ENCODE measurements around the gene AMFR.

The AMFR gene

GRCh38 chr16:56330476-56330875 is 94.9 kb downstream of the AMFR start:
- DNase-seq (ENCODE audit: low read depth): no peak

- no peak for DNase-seq (ENCODE audit: low read depth)
Observed at GRCh38 chr16:56329887-56330286, 95.5 kb downstream of the AMFR start.

GRCh38 chr16:56328276-56329022 is 96.9 kb downstream of the AMFR start:
- no peak for DNase-seq (ENCODE audit: low read depth)

- no peak for DNase-seq (ENCODE audit: low read depth)
Observed at GRCh38 chr16:56327929-56328258, 97.5 kb downstream of the AMFR start.

- no peak for DNase-seq (ENCODE audit: low read depth)
Observed at GRCh38 chr16:56327071-56327928, 98.0 kb downstream of the AMFR start.

GRCh38 chr16:56325956-56326355 is 99.4 kb downstream of the AMFR start:
- DNase-seq (ENCODE audit: low read depth): no peak

GRCh38 chr16:56324406-56324805 is 100.9 kb downstream of the AMFR start:
- DNase-seq (ENCODE audit: low read depth): no peak

- DNase-seq (ENCODE audit: low read depth): no peak
Observed at GRCh38 chr16:56321571-56321970, 103.8 kb downstream of the AMFR start.

GRCh38 chr16:56320811-56321558 is 104.4 kb downstream of the AMFR start:
- no peak for DNase-seq (ENCODE audit: low read depth)

GRCh38 chr16:56320056-56320455 is 105.3 kb downstream of the AMFR start:
- no peak for DNase-seq (ENCODE audit: low read depth)

GRCh38 chr16:56319376-56319775 is 106.0 kb downstream of the AMFR start:
- no peak for DNase-seq (ENCODE audit: low read depth)

- DNase-seq (ENCODE audit: low read depth): no peak
Observed at GRCh38 chr16:56318827-56319140, 106.6 kb downstream of the AMFR start.

- DNase-seq (ENCODE audit: low read depth): peak; percentile 53
Observed at GRCh38 chr16:56317998-56318826, 107.1 kb downstream of the AMFR start.

GRCh38 chr16:56316545-56316944 is 108.8 kb downstream of the AMFR start:
- no peak for DNase-seq (ENCODE audit: low read depth)

GRCh38 chr16:56315955-56316354 is 109.4 kb downstream of the AMFR start:
- no peak for DNase-seq (ENCODE audit: low read depth)

GRCh38 chr16:56314244-56314850 is 111.0 kb downstream of the AMFR start:
- no peak for DNase-seq (ENCODE audit: low read depth)

- no peak for DNase-seq (ENCODE audit: low read depth)
Observed at GRCh38 chr16:56312556-56312955, 112.8 kb downstream of the AMFR start.

- no peak for DNase-seq (ENCODE audit: low read depth)
Observed at GRCh38 chr16:56312028-56312300, 113.4 kb downstream of the AMFR start.

Data from stimulated activated CD4-positive, alpha-beta T cell treated with anti-CD3 and anti-CD28 coated beads, Interleukin-2, amount 100 ng/mL, for 4 hours (primary cell).